GM04503 (cell line): ENCODE results near the gene CCN5.
"Not testable (repeated sequence)": the region's sequence is repeated elsewhere in the genome, so short reads cannot be mapped to it uniquely, and the experiment has no call there.

Experiments used
- DNase-seq: peaks from one replicate; pipeline ENCODE4 v3.0.0-alpha.2; 2012; ENCODE audit warnings: low read depth

The CCN5 gene, protein sequence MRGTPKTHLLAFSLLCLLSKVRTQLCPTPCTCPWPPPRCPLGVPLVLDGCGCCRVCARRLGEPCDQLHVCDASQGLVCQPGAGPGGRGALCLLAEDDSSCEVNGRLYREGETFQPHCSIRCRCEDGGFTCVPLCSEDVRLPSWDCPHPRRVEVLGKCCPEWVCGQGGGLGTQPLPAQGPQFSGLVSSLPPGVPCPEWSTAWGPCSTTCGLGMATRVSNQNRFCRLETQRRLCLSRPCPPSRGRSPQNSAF

DNA sequence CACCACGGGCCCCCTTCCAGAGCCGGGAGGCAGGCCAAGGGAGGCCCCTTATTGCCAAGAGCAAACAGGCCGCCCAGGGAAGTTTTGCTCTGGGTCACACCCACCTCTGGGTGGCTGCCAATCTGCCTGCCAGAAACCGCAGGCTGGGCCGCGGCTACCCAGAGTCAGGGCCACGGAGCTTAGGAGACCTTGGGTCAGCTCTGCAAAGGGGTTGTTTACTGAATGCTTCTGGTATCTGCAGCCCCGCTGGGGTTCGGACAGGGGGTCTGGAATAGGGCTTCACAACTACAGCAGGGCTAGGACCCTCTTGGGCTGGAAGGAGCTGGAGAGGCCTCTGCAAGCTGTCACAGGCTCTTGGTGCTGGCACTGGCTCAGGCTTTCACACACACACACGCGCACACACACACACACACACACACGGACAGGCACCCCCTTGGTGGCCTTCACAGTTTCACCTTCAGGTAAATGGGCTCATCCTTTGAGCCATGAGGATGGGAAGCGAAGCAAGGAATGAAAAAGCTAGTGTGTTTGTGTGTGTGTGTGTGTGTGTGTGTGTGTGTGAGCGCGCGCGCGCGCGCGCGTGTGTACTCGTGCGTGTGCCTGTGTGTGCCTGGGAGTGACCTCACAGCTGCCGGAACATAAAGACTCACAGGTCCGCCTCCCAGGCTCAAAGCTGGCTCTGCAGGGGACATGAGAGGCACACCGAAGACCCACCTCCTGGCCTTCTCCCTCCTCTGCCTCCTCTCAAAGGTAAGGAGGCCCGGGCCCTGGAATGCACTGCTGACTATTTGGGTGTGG, at the start of gene CCN5:
Gene CCN5, plus strand, starts transcription at position 669 of the 798 bp plus-strand sequence. Its CDS starts 22 bp downstream, at position 691.
- no peak for DNase-seq

DNA sequence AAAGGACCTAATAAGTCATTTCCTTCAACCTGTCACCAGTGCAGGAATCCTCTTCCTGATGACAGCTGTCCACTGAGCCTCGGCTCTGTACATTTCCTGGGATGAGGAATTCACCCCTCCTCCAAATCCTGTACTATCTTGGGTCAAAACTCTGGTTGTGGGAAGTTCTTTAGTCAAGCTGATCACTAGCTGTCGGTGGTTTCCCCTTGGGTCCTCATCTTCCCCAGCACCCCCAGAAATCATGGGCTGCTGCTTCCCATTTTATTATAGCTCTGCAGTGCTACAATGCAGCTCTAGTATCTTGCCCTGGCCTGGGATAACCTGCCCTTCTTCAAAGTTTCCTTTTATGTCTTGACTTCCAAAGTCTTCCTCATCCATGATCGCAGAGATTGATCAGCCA, 49.1 kb upstream of the CCN5 start:
- no peak for DNase-seq

DNA sequence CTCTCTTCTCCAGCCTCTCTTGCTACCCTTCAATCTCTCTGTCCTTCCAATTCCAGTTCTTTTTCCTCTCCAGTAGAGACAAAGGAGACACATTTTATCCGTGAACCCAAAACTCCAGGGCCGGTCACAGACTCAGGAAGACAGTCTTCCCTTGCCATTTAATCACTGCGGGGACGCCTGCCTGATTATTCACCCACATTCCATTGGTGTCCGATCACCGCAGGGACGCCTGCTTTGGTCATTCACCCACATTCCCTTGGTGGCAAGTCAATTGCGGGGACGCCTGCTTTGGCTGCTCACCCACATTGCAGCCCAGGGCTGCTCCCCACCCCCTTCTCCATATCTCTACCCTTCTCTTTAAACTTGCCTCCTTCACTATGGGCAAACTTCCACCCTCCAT, 44.3 kb upstream of the CCN5 start:
- peak; percentile 54 for DNase-seq

DNA sequence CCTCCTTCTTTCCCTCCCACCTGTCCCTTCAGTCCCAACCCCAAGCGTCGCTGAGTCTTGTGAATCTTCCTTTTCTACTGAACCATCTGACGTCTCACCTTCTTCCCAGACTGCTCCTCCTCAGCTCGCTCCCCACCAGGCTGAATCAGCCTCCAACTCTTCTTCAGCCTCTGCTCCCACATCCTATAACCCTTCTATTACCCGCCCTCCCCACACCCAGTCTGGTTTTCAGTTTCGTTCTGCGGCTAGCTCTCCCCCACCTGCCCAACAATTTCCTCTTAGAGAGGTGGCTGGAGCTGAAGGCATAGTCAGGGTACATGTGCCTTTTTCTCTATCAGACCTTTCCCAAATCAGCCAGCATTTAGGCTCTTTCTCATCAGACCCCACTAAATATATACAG, 43.6 kb upstream of the CCN5 start:
- not testable (repeated sequence) for DNase-seq

DNA sequence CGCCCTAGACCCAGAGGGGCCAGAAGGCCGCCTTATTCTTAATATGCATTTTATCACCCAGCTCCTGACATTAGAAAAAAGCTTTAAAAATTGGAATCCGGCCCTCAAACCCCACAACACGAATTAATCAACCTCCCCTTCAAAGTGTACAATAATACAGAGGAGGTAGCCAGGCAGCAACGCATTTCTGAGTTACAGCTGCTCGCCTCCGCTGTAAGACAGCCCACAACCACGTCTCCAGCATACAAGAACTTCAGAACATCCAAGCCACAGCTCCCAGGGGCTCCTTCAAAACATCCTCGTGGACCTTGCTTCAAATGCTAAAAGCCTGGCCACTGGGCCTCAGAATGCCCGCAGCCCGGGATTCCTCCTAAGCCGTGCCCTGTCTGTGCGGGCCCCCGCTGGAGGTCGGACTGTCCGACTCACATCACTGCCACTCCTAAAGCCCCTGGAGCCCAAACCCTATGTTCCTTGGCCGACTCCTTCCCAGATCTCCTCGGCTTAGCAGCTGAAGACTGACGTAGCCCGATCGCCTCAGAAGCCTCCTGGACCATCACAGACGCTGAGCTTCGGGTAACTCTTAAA, 42.8 kb upstream of the CCN5 start:
- not testable (repeated sequence) for DNase-seq

DNA sequence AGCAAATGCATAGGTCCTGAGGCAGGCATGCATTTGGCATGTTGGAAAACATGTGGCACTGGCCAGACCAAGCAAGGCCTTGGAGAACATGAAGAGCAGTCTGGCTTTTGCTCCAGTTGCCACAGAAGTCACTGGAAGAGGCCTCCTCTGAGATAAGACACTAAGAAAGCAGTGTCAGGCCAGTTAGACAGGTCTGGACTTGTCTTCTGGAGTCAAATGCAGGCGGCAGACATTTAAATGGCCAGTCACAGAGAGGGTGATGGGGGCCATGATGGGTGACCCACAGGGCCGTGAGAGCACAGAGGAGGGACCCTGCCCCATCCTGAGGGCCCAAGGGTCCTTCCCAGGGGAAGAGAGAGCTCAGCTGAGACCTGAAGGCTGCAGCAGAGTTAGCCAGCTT, 36.9 kb upstream of the CCN5 start:
- no peak for DNase-seq

DNA sequence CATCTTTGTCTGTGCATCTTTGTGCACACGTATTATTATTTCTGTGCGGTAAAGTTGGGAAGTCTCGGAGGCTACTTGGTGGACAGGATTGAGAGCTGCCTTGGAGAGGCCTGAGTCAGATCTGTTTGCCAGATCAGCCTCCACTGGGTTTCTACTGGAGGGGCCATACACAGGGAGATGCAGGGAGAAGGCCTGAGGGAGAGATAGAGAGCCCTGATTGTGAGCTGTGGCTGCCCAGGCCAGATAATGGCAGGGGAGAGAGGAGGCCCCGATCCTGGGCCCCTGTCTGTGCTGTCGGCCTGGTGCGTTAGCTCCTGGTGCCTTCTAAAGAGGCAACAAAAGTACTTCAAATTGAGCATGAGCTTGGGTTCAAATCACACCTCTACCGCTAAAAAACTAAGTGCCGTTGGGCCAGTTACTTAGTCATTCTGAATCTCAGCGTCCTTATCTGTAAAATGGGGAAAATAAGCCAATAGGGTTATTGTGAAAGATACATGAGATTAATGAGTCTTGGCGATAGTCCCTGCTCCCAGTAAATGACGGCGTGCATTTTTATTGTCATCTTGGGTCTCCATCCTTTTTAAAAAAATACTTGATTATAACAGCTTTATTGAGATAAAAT, 36.1 kb upstream of the CCN5 start:
- DNase-seq: no peak

DNA sequence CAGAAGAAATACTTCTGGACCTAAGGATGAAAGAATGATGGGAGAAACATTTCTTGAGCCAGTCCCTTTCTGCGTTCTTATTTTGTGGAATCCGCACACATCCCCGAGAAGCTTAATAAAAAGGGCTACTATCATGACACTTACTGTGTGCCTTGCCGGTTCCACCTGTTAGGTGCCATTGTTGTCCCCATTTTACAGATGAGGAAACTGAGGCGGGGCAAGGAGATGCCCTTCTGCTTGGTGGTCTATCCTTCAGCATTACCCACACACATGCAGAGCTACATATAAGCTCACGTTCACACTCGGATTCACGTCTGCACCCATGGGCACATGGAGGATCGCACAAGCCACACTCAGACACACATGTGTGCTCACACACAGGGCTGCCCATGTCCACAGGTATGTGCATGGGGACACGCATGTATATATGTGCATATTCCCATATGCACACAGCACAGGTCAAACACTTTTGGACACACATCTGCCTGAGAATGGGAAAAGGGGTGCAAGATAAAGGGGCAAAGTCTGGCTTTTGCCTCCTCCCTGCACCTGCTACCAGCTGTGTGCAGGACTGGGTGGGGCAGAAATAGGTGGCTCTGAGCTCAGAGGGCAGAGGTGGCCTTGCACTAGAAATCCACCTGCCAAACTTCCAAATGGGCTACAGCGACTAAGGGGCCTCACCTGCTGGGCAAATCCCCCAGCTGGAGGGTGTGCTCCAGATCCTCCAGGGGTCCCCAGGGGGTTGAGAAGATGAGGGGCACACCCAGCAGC, 33.2 kb upstream of the CCN5 start:
- no peak for DNase-seq

DNA sequence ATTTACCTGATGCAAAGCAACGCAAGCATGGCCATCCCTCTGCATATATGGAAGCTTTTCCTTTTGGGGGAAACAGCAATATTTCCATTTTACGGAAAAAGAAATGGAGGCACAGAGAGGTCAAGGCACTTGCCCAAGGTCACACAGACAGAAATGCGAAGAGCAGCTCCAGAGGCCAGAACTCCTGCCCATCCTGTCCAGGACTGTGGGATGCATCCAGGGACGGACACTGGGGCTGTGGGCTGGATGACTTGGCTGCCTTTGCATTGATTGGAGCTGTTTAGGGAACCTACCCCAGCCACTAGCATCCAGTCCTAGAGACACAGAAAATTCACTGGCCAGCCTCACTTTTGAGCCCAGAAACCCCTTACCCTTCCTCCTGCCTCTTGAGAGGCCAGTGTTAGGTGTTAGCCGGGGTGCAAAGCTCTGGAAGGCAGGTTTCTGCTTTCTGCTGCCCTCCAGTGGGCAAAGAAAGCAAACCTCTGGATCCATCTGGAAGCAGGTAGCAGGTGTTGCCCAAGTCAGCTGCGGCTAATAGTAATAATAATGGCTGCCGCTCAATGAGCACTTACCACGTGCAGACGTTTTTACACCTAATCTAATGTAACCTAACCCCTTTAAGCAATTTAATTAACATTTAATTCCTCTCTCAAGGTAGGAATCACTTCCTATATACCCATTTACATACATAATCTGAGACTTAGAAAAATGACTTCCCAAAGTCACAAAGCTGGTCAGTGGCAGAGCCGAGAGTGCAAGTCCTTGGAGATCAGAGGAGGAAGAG, 31.7 kb upstream of the CCN5 start:
- no peak for DNase-seq

DNA sequence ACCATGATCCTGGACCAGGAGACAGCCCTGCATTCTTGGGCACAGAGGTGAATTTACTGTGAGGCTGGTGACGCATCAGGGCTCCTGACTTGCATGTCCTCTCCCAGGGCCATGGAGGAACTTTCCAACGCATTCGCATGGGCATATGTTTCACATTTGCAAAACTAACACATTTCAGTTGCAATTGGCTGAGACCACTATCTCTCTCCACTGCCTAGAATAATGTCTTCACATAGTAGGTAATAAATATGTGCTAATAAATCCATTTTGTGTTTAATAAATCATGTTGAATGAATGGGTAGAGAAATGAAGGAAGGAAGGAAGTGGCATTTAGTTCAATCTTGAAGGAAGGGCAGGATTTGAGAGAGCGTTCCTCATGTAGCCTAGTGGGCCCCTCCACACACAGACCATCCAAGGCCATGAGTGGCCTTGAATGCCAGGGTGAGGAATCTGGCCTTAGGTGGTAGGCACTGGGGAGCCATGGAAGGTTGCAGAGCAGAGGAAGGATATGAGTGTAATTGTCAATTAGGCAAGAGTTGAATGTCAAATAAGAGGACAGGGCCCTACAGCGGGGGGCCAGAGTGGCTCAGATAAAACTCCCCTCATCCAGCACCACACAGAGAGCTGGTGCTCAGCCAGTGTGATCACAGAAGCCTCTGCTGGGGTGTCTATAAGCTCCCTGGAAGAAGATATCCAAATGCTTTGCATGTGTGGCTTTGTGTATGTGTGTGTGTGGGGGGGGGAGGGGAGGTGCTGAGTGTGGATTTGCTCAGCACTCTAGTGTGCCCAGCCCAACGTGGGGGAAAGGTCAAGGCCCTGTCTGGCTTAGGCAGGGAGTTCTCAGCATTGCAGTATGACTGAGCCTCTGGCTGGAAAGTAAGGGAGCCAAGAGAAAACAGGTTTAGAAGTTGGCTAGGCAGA, 30.9 kb upstream of the CCN5 start:
- DNase-seq: no peak

DNA sequence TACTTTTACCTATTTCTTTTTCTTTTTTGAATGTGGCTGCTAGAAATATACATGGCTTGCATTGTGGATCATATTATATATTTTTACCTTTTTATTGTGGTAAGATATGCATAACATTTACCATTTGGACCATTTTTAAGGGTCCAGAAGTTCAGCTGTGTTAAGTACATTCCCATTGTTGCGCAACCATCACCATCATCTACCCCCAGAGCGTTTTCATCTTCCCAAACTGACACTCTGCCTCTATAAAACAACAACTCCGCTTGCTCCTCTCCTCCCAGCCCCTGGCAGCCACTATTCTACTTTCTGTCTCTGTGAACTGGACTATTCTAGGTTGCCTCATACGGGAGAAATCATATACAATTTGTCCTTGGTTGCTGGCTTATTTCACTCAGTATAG, 28.2 kb upstream of the CCN5 start:
- DNase-seq: no peak

DNA sequence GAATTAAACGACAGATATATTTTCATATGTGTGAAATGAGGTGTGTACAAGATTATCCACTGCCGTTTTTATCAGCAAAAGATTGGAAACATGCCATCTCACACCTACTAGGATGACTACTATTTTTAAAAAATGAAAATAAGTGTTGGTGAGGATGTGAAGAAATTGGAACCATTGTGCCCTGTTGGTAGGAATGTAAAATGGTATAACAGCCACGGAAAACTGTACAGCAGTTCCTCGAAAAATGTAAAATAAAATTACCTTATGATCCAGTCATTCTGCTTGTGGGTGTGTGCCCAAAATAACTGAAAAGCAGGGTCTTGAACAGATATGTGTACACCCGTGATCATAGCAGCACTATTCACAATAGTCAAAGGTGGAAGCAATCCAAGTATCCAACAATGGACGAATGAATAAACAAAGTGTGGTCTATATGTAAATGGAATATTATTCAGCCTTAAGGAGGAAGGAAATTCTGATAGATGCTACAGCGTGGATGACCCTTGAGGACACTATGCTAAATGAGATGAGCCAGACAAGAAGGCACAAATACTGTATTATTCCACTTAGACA, 27.0 kb upstream of the CCN5 start:
- DNase-seq: no peak

DNA sequence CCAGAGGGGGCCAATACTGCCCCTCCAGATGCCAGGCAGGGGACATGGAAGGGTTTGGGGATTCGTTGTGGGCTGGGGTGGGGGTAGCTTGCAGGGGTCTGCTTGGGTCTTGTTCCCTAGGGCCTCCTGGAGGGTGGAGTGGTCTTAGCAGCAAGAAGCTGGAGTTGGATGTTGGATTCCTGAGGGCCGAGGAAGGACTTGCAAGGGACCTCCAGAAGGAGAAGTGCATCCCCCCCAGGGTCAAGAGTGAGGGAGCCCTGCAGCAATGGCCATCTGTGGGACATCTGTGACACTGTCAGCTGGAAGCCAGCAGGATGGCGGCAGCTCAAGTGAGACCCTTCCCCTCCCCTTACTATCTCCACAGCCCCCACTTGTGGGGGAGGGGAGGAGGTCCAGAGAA, 25.4 kb upstream of the CCN5 start:
- no peak for DNase-seq

DNA sequence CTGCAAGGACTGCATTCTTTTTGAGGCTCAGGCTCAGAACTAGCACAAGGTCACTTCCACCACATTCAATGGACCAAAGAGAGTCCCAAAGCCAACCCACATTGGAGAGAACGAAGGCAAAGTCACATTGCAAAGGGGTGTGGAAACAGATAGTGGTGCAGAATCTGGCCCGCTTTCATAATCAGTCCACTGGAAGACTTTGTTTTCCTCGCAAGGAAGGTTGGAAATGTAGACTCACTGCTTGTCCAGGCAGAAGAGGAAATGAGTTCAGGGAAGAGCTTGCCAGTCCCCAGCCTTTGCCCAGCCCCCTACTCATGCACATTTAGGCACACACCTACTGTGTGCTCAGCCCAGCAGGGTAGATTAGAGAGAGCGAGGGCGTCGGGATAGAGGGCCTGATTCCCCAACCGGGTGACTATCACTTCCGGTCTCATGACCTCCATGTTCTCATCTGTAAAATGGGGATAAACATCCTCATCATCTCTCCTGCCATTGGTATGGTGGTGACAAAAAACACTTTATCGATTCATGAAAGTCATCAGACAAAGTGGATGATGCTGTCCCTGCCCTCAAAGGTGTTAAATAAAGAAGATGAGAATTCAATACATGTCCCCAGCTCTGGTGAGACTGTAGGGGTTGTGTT, 24.3 kb upstream of the CCN5 start:
- DNase-seq: no peak

DNA sequence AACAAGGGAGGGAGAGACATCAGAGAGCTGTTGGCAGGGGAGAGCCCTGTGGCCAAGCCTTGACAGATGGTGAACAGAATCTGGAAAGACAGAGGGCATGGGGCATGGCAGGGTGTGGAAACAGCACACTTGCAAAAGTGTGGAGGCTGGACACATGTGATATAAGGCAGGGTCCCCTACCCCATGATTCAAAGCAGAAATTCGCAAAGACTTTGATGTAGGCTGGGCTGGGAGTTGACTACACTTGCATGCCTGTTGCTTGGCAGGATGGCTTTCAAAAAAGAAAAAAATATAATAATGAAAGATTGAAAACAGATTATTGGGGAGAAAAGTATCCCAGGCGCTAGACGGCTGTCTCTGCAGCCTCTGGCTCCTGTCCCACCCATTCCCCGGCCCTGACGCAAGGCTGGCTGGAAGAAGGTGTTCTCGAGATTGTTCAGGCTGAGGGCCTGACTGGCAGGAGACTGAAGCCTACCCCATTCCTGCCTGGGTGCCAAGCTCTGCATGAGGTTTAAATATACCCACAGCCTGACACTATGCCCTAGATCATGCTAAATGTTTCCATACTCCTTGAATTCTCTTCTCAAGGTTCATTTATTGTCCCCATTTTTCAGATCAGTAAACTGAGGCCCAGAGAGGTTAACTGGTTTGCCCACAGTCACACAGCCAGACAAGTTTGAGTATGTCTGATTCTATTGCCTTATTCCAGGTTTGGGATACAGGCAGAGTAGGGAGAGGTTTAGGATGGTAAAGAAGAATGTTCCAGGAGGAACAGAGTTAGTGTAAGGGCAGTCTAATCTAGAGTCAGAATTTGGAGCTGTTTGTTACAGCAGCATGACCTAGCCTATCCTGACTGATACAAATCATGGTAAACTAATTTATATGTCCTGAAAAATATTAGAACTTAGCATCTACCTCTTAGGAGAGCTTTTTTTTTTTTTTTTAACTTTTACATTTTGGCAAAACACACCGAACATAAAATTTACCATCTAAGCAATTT, 23.4 kb upstream of the CCN5 start:
- no peak for DNase-seq

DNA sequence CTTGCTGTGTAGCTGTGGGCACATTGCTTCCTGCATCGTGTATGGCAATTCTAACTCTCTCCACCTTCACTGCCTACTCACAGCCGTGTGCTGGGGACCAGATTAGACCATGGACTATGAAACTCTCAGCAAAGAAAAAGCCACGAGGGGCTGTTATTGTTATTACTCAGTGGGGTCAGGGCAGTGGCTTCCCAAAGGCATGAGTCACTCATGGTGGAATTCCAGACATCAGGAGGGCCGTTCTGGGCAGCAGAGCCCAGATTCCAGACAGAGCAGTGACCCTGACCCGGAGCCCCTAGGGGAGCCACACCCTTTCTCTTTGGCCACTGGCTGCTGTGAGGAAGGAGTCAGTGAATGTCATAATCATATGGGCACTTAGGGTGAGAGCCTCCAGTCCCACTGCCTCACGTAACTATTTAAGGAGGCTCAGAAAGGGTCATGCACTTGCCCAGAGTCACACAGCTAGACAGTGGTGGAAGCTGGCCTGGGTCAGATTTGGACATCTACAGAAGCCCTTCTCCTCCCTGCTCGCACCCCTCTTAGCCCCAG, 22.2 kb upstream of the CCN5 start:
- peak; percentile 96 for DNase-seq

DNA sequence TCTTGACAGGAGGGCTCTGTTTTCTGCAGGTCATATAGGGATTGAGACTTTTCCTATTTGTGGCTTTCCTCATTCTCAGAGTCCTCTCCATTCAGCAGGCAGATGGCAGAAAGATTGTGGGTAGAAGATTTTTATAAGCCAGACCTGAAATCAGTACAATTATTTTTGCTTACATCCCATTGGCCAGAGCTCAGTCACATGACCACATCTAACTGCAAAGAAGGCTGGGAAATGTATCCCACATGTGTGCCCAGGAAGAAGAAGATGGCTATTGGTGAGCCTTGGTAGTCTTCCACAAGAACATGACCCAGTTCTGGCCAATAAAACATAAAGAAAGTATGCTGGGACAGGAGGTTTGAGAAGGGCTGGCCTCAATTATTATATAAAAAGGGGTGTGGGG, 21.5 kb upstream of the CCN5 start:
- no peak for DNase-seq

DNA sequence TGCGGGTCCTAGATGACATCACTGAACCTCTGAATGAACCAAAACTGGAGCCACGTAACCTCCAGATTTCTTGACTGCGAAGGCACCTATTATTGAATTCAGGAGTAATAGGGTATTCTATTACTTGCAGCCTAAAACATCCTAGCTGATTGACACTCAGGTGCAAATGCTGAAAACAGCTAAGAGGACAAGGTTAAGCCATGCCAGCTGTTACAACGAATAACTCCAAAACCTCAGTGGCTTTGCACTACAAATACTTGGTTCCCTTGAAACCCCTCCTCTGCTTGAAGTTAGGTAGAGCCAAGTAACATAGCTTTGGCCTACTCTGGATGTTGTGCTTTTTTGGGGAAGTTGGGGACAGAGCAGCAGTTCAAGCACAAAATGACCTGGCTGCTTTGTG, 21.0 kb upstream of the CCN5 start:
- no peak for DNase-seq
